Measurements from ENCODE around the gene ZNF212.
A peak's percentile ranks its signal among the peaks of the same experiment; 100 is the strongest.

Gene ZNF212

DNA sequence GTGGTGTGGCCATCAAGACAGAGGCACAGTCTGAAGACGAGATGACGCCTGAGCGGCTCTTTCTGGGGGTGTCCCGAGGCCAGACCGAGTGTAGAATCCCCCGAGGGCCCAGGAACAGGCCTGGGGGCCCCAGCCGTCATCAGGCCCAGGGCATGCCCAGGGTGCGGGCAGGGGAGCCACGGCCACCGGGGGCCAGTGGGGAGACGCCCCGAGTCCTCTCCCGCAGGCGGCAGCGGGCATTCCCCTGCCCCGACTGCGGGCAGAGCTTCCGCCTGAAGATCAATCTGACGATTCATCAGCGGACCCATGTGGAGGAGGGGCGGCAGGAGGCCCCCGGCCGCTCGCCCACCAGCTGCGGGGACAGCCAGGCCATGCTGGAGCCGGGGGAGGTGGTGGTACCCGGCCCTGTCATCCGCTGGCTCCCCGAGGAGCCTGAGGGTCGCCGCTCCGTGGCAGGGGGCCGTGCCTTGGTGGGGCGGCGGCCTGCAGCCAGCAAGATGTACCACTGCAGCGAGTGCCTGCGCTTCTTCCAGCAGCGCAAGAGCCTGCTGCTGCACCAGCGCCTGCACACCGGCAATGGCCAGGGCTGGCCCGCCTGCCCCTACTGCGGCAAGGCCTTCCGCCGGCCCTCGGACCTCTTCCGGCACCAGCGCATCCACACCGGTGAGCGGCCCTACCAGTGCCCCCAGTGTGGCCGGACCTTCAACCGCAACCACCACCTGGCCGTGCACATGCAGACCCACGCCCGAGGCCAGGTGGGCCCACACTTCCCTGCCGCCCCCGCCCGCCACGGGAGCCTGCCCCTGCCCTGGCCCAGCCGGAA, 42.3 kb downstream of the ZNF212 start:
- H3K27me3 ChIP-seq = peaks cover 31% of the 10 kb centered on the region
- H3K36me3 ChIP-seq = peaks cover 3% of the 10 kb centered on the region
- peaks cover 15 to 16% of the 10 kb centered on the region in 2 experiments for H3K4me1 ChIP-seq (ENCODE audit: control insufficient read depth in 1 of 2, insufficient read depth in 1 of 2, low read depth in 1 of 2, low read length in 1 of 2)
- TF ChIP-seq, protein P1, sequence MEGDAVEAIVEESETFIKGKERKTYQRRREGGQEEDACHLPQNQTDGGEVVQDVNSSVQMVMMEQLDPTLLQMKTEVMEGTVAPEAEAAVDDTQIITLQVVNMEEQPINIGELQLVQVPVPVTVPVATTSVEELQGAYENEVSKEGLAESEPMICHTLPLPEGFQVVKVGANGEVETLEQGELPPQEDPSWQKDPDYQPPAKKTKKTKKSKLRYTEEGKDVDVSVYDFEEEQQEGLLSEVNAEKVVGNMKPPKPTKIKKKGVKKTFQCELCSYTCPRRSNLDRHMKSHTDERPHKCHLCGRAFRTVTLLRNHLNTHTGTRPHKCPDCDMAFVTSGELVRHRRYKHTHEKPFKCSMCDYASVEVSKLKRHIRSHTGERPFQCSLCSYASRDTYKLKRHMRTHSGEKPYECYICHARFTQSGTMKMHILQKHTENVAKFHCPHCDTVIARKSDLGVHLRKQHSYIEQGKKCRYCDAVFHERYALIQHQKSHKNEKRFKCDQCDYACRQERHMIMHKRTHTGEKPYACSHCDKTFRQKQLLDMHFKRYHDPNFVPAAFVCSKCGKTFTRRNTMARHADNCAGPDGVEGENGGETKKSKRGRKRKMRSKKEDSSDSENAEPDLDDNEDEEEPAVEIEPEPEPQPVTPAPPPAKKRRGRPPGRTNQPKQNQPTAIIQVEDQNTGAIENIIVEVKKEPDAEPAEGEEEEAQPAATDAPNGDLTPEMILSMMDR (IDR thresholded peaks at IDR 0.05) = no peak
- H3K9me3 ChIP-seq = no peaks in the 10 kb centered on the region
- no peak overlapping the region for H3K4me3 ChIP-seq (ENCODE audit: low read depth in 1 of 2, low read length in 1 of 2)
- H3K27ac ChIP-seq = no peak overlapping the region

DNA sequence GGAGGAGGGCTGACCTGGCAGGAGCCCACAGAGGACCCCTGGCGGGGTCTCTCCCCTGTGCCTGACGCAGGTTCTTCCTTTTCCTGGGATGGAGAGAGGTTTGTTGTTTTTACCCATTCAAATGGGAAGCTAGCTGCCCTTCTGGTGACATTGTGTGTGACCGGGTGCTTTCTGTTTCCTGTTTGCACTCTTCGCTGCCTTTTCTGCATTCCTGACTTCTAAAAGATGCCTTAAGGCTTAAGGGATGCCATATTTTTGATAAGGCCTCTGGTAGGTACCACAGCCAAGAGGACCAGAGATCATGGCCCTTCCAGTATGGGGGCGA, 42.8 kb downstream of the ZNF212 start:
- Histone ChIP-seq H3K4me1 (ENCODE audit: control insufficient read depth in 1 of 2, insufficient read depth in 1 of 2, low read depth in 1 of 2, low read length in 1 of 2) (peaks cover 15 to 16% of the 10 kb centered on the region in 2 experiments), H3K27ac (no peak overlapping the region), H3K9me3 (no peaks in the 10 kb centered on the region), H3K27me3 (peaks cover 34% of the 10 kb centered on the region), H3K36me3 (peaks cover 3% of the 10 kb centered on the region), H3K4me3 (ENCODE audit: low read depth in 1 of 2, low read length in 1 of 2) (no peak overlapping the region)
- TF ChIP-seq, protein P1 (IDR thresholded peaks at IDR 0.05) = no peak

DNA sequence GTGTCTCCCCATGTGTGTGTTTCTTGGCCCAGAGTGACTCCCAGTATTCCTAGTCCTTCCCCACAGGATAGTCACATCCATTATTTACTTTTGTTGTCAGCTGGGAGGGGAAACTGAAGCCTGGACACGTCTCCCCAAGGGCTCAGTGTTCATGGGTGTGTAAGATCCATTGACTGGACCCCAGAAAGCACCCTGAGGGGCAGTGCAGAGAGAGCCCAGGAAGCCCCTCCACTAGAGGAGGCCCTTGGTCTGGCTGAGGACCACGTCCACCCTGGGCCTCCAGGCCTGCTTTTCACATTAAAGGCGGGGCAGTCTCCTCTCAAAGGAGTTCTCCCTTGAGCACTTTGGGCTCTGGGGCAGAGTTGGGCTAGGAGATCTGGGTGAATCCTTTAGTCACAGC, 43.9 kb downstream of the ZNF212 start:
- Histone ChIP-seq H3K4me1 (ENCODE audit: control insufficient read depth in 1 of 2, insufficient read depth in 1 of 2, low read depth in 1 of 2, low read length in 1 of 2) (peaks cover 15 to 16% of the 10 kb centered on the region in 2 experiments), H3K4me3 (ENCODE audit: low read depth in 1 of 2, low read length in 1 of 2) (no peak overlapping the region), H3K27me3 (peaks cover 34% of the 10 kb centered on the region), H3K36me3 (peaks cover 2% of the 10 kb centered on the region), H3K27ac (no peak overlapping the region), H3K9me3 (no peaks in the 10 kb centered on the region)
- TF ChIP-seq, protein P1 (IDR thresholded peaks at IDR 0.05) = no peak

DNA sequence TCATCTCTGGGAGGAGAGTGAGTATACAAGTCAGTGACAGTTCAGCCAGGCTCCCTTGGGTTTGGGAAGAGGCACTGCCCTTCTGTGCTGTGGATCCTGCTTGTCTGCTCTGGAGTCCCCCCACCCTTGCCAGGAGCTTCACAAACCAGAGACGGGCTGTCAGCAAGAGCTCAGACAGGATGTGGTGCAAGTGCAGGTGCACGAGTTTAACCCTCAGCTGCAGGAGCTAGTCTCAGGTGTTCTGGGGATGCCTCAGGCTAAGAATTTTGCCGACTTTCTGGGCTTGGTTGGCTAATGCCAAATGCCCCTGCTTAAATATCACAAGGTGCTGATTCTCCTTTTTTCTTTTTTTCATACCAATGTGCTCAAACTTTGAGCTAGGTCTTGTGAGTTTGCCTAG, 44.9 kb downstream of the ZNF212 start:
- TF ChIP-seq, protein P1 (IDR thresholded peaks at IDR 0.05) = no peak
- H3K27me3 ChIP-seq = peaks cover 34% of the 10 kb centered on the region
- no peaks in the 10 kb centered on the region for H3K9me3 ChIP-seq
- H3K27ac ChIP-seq = no peak overlapping the region
- no peaks in the 10 kb centered on the region for H3K36me3 ChIP-seq
- H3K4me3 ChIP-seq (ENCODE audit: low read depth in 1 of 2, low read length in 1 of 2) = no peak overlapping the region
- peaks cover 15 to 16% of the 10 kb centered on the region in 2 experiments for H3K4me1 ChIP-seq (ENCODE audit: control insufficient read depth in 1 of 2, insufficient read depth in 1 of 2, low read depth in 1 of 2, low read length in 1 of 2)

DNA sequence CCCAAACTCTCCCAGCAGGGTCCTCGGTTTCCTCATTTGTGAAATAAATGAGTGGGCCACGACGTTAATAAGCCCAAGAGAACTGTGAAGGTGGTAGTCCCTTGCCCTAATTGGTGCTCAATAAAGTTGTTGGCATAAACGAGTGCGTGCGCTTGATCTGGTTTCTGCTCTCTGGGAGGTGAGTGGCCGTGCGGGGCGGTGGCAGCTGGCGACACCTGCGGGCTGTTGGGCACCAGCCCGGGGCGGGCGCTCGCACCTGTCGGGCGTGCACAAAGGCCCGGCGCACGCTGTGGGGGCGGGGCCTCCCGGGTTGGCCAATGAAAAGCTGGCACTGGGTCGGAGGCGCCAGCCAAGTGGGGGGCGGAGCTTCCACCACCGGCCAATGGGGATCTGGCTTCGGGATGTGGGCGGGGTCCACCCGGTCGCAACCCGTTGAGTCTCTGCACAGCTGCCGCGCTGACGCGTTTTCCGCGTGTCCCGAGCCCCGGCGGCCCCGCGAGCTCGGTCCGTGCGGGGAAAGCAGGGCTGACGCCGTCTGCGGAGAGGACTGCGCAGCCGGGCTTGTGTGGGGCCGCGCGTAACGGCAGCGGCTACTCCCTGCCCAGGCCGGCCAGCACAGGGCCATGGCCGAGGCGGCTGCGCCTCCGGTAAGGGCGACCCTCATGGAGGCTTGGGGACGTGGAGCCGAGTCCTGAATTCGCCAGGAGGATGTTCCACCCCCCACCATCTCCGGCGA, 45.6 kb downstream of the ZNF212 start:
- Histone ChIP-seq H3K27me3 (peaks cover 34% of the 10 kb centered on the region), H3K27ac (no peak overlapping the region), H3K36me3 (no peaks in the 10 kb centered on the region), H3K9me3 (no peaks in the 10 kb centered on the region), H3K4me3 (ENCODE audit: low read depth in 1 of 2, low read length in 1 of 2) (peak overlapping the region; percentile 48 to 70), H3K4me1 (ENCODE audit: control insufficient read depth in 1 of 2, insufficient read depth in 1 of 2, low read depth in 1 of 2, low read length in 1 of 2) (peaks cover 15 to 16% of the 10 kb centered on the region in 2 experiments)
- TF ChIP-seq, protein P1 (IDR thresholded peaks at IDR 0.05) = peak; percentile 17
